ENCODE results near the gene FLG2.
"Not testable (repeated sequence)": the region's sequence is repeated elsewhere in the genome, so short reads cannot be mapped to it uniquely, and the experiment has no call there.

Gene FLG2

DNA sequence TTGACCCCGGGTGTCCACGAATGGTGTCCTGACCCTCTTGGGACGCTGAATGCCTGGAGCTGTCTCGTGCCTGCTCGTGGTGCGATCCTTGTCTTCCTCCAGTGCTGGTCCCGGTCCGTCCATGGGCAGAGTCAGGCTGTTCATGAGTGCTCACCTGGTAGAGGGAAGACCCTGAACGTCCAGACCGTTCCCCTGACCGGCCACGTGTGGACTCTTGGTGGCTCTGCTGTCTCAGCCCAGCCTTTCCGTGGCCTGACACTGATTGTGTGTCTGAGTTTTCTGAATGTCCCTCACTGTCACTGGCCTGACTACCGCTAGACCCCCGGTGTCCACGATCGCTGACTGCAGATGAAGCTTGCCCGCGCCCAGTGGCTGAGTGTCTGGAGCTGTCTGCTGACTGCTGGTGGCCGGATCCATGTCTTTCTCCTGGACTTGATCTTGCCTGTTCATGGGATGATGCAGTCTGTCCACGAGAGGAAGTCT, 46.4 kb downstream of the FLG2 start:
- in situ Hi-C loops (cut with MboI; ENCODE audit: low sequenced_read_pairs), result no loop called here

DNA sequence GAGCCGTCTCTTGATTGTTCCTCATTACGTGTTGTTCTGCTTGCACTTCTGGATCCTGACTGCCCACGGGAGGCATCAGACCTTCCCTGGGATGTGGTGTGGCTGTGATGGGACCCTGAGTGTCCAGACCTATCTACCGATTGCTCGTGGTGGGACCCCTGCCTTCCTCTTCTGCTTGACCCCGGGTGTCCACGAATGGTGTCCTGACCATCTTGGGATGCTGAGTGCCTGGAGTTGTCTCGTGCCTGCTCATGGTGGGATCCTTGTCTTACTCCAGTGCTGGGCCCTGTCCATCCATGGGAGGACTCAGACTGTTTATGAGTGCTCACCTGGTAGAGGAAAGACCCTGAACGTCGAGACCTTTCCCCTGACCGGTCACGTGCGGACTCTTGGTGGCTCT, 47.6 kb downstream of the FLG2 start:
- in situ Hi-C loops (cut with MboI; ENCODE audit: low sequenced_read_pairs), result not testable (repeated sequence)

DNA sequence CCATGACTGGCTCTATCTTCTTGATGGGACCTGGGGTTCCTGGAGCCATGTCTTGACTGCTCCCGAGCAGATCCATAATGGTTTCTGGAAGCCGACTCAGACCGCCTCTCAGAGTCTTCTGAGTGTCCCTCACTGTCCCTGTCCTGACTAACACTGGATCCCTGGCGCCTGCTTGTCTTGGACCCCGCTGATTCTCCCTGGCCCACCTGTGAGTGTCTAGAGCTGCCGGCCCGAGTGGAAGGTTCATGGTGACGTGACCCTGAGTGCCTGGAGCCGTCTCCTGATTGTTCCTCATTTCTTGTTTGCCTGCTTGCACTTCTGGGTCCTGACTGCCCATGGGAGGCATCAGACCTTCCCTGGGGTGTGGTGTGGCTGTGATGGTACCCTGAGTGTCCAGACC, 49.9 kb downstream of the FLG2 start:
- in situ Hi-C loops (cut with MboI; ENCODE audit: low sequenced_read_pairs), result no loop called here

DNA sequence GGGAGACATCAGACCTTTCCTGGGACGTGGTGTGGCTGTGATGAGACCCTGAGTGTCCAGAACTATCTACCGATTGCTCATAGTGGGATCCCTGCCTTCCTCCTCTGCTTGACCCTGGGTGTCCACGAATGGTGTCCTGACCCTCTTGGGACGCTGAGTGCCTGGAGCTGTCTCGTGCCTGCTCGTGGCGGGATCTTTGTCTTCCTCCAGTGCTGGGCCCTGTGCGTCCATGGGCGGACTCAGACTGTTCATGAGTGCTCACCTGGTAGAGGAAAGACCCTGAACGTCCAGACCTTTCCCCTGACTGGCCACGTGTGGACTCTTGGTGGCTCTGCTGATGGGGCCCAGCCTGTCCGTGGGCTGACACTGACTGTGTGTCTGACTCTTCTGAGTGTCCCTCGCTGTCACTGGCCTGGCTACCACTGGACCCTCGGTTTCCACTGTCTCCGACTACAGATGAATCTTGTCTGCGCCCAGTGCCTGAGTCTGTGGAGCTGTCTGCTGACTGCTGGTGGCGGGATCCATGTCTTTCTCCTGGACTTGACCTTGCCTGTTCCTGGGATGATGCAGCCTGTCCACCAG, 50.4 kb downstream of the FLG2 start:
- in situ Hi-C loops (cut with MboI; ENCODE audit: low sequenced_read_pairs), result not testable (repeated sequence)

DNA sequence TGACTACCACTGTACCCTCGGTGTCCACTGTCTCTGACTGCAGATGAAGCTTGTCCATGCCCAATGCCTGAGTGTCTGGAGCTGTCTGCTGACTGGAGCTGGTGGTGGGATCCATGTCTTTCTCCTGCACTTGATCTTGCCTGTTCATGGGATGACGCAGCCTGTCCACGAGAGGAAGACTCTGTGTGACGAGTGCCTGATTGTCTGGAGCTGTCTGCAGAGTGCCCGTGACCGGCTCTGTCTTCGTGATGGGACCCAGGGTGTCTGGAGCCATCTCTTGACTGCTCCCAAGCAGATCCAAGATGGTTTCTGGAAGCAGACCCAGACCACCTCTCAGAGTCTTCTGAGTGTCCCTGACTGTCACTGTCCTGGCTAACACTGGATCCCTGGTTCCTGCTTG, 51.0 kb downstream of the FLG2 start:
- in situ Hi-C loops (cut with MboI; ENCODE audit: low sequenced_read_pairs), result not testable (repeated sequence)

DNA sequence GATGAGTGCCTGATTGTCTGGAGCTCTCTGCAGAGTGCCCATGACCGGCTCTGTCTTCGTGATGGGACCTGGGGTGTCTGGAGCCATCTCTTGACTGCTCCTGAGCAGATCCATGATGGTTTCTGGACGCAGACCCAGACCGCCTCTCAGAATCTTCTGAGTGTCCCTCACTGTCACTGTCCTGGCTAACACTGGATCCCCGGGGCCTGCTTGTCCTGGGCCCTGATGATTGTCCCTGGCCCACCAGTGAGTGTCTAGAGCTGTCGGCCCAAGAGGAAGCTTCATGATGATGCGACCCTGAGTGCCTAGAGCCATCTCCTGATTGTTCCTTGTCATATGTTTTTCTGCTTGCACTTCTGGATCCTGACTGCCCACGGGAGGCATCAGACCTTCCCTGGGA, 51.8 kb downstream of the FLG2 start:
- in situ Hi-C loops (cut with MboI; ENCODE audit: low sequenced_read_pairs), result not testable (repeated sequence)

DNA sequence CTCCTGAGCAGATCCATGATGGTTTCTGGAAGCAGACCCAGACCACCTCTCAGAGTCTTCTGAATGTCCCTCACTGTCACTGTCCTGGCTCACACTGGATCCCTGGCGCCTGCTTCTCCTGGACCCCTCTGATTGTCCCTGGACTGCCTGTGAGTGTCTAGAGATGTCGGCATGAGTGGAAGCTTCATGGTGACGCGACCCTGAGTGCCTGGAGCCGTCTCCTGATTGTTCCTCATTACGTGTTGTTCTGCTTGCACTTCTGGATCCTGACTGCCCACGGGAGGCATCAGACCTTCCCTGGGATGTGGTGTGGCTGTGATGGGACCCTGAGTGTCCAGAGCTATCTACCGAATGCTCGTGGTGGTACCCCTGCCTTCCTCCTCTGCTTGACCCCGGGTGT, 53.7 kb downstream of the FLG2 start:
- in situ Hi-C loops (cut with MboI; ENCODE audit: low sequenced_read_pairs), result not testable (repeated sequence)

DNA sequence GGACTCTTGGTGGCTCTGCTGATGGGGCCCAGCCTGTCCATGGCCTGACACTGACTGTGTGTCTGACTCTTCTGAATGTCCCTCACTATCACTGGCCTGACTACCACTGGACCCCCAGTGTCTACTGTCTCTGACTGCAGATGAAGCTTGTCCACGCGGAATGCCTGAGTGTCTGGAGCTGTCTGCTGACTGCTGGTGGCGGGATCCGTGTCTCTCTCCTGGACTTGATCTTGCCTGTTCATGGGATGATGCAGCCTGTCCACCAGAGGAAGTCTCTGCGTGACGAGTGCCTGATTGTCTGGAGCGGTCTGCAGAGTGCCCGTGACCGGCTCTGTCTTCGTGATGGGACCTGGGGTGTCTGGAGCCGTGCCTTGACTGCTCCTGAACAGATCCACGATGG, 55.0 kb downstream of the FLG2 start:
- in situ Hi-C loops (cut with MboI; ENCODE audit: low sequenced_read_pairs), result not testable (repeated sequence)

DNA sequence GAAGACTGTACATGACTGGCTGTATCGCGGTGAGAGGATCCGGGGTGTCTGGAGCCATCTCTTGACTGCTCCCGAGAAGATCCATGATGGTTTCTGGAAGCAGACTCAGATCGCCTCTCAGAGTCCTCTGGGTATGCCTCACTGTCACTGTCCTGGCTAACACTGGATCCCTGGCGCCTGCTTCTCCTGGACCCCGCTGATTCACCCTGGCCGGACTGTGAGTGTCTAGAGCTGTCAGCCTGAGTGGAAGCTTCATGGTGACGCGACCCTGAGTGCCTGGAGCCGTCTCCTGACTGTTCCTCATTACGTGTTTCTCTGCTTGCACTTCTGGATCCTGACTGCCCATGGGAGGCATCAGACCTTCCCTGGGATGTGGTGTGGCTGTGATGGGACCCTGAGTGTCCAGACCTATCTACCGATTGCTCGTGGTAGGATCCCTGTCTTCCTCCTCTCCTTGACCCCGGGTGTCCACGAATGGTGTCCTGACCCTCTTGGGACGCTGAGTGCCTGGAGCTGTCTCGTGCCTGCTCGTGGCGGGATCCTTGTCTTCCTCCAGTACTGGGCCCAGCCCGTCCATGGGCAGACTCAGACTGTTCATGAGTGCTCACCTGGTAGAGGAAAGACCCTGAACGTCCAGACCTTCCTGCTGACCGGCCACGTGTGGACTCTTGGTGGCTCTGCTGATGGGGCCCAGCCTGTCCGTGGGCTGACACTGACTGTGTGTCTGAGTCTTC, 56.5 kb downstream of the FLG2 start:
- in situ Hi-C loops (cut with MboI; ENCODE audit: low sequenced_read_pairs), result not testable (repeated sequence)
